GM23338 (cell line): ENCODE results near the gene XRCC4. TPM values are rescaled to one million over a fixed set of nuclear protein-coding genes. Genes with fewer than 3 reads are reported as not detected.
"Not testable (repeated sequence)": the region's sequence is repeated elsewhere in the genome, so short reads cannot be mapped to it uniquely, and the experiment has no call there.

Experiments
- ATAC-seq: fragments of 200-7000 bp; cut with Tn5 transposase; 3 replicates; pipeline ENCODE4 v1.9.1; 2020
- DNase-seq: peaks from one replicate; pipeline ENCODE4 v3.0.0-alpha.2; 2015; ENCODE audit warnings: low spot score
- H2AFZ ChIP-seq: fragments of 200-600 bp; sonication (generic); 2 replicates; pipeline ENCODE4 v1.8.0; 2016; ENCODE audit warnings: antibody characterized with exemption, mild to moderate bottlenecking, moderate library complexity
- H3F3A ChIP-seq: fragments of 200-600 bp; sonication (generic); replicated peaks from 2 replicates; pipeline ENCODE4 v1.8.0; 2017; ENCODE audit warnings: antibody characterized with exemption, mixed run types, low read depth
- H3K27ac ChIP-seq: fragments of 200-600 bp; sonication (generic); 2 replicates; pipeline ENCODE4 v1.6.1; 2016; ENCODE audit warnings: low read depth
- H3K27me3 ChIP-seq: fragments of 200-600 bp; sonication (generic); 2 replicates; pipeline ENCODE4 v1.8.0; 2016; ENCODE audit warnings: mild to moderate bottlenecking, mixed run types, moderate library complexity; ENCODE audit not compliant: insufficient read depth
- H3K36me3 ChIP-seq: fragments of 200-600 bp; sonication (generic); 2 replicates; pipeline ENCODE4 v1.8.0; 2016; ENCODE audit warnings: mild to moderate bottlenecking; ENCODE audit not compliant: insufficient read depth
- H3K4me1 ChIP-seq: fragments of 200-600 bp; sonication (generic); 2 replicates; pipeline ENCODE4 v1.8.0; 2016; ENCODE audit warnings: mild to moderate bottlenecking, moderate library complexity; ENCODE audit not compliant: insufficient read depth
- H3K4me2 ChIP-seq: fragments of 200-600 bp; sonication (generic); 2 replicates; pipeline ENCODE4 v1.7.1; 2017; ENCODE audit warnings: mixed run types
- H3K4me3 ChIP-seq: fragments of 200-600 bp; sonication (generic); 2 replicates; pipeline ENCODE4 v1.6.1; 2016; ENCODE audit warnings: mixed run types
- H3K79me2 ChIP-seq: fragments of 200-600 bp; sonication (generic); replicated peaks from 2 replicates; pipeline ENCODE4 v1.8.0; 2017; ENCODE audit warnings: mild to moderate bottlenecking; ENCODE audit not compliant: insufficient read depth
- H3K9me2 ChIP-seq: fragments of 200-600 bp; sonication (generic); 2 replicates; pipeline ENCODE4 v1.8.0; 2017; ENCODE audit not compliant: insufficient read depth
- H4K20me1 ChIP-seq: fragments of 200-600 bp; sonication (generic); replicated peaks from 2 replicates; pipeline ENCODE4 v1.8.0; 2017; ENCODE audit warnings: mild to moderate bottlenecking; ENCODE audit not compliant: insufficient read depth
- H3K27ac Mint-ChIP-seq: 2 replicates; pipeline ENCODE4 v1.8.0; 2020; ENCODE audit warnings: inconsistent platforms, mild to moderate bottlenecking, moderate library complexity, mixed read lengths
- H3K27me3 Mint-ChIP-seq: 3 replicates; pipeline ENCODE4 v1.8.0; 2022; ENCODE audit warnings: low read depth, mild to moderate bottlenecking, moderate library complexity, mixed read lengths, inconsistent platforms; ENCODE audit not compliant: insufficient read depth, poor library complexity
- H3K36me3 Mint-ChIP-seq: 3 replicates; pipeline ENCODE4 v1.8.0; 2021; ENCODE audit warnings: low read depth, mild to moderate bottlenecking, inconsistent platforms, moderate library complexity, mixed read lengths
- H3K4me1 Mint-ChIP-seq: 3 replicates; pipeline ENCODE4 v1.8.0; 2020; ENCODE audit warnings: mild to moderate bottlenecking, inconsistent platforms, mixed read lengths
- H3K4me3 Mint-ChIP-seq: 3 replicates; pipeline ENCODE4 v1.8.0; 2021; ENCODE audit warnings: moderate library complexity, mild to moderate bottlenecking, inconsistent platforms, mixed read lengths
- H3K9me3 Mint-ChIP-seq: 3 replicates; pipeline ENCODE4 v1.8.0; 2020; ENCODE audit warnings: moderate library complexity, mild to moderate bottlenecking, inconsistent platforms, mixed read lengths
- CREB1 ChIP-seq: fragments of 250-450 bp; sonication (Bioruptor Pico); IDR thresholded peaks from 2 replicates; pipeline ENCODE4 v1.5.0; 2020; ENCODE audit warnings: low read depth, mild to moderate bottlenecking, moderate library complexity
- EZH2 ChIP-seq: fragments of 200-600 bp; sonication (generic); IDR thresholded peaks from one replicate; pipeline ENCODE4 v1.8.0; 2017; ENCODE audit warnings: antibody characterized with exemption, mild to moderate bottlenecking, low read depth; ENCODE audit not compliant: unreplicated experiment
- EZH2phosphoT487 ChIP-seq: fragments of 200-600 bp; sonication (generic); IDR thresholded peaks from one replicate; pipeline ENCODE4 v1.8.1; 2018; ENCODE audit warnings: antibody characterized with exemption; ENCODE audit not compliant: unreplicated experiment
- NANOG ChIP-seq: IDR thresholded peaks from 2 replicates; pipeline ENCODE4 v1.6.1; 2016; ENCODE audit warnings: antibody characterized with exemption, borderline replicate concordance
- POLR2AphosphoS5 ChIP-seq: IDR thresholded peaks from 2 replicates; pipeline ENCODE4 v1.6.1; 2016; ENCODE audit warnings: antibody characterized with exemption, low read depth
- REST ChIP-seq: IDR thresholded peaks from one replicate; pipeline ENCODE4 v1.6.1; 2018; ENCODE audit warnings: antibody characterized with exemption; ENCODE audit not compliant: unreplicated experiment
- ZNF114 ChIP-seq: fragments of 250-450 bp; sonication (Bioruptor Pico); IDR thresholded peaks from 2 replicates; pipeline ENCODE4 v1.5.0; 2020; ENCODE audit warnings: mild to moderate bottlenecking, moderate library complexity
- ZNF331 ChIP-seq: fragments of 250-450 bp; sonication (Bioruptor Pico); IDR thresholded peaks from 2 replicates; pipeline ENCODE4 v1.5.0; 2020; ENCODE audit warnings: low read depth, mild to moderate bottlenecking, moderate library complexity
- polyA plus RNA-seq: library from polyadenylated mRNA; unstranded; fragments of >200 nt; fragmentation: Nextera tagmentation; extraction: Ambion mirVana; gene quantifications from 2 replicates; pipeline ENCODE4 v1.2.1, GENCODE V29; 2016
- total RNA-seq: library from RNA; depleted of rRNA; stranded (reverse); fragments of >200 nt; shearing (Covaris generic); gene quantifications from 2 replicates; pipeline ENCODE4 v1.2.3, GENCODE V29; 2014
- TF ChIP-seq, protein P1 (sequence below): fragments of 250-450 bp; sonication (Bioruptor Pico); IDR thresholded peaks from 2 replicates; pipeline ENCODE4 v1.5.0; 2020; ENCODE audit warnings: mild to moderate bottlenecking, moderate library complexity

Gene XRCC4
- total and polyA plus RNA-seq, 2 experiments from 2014 or later = 11.5 to 22.4 TPM

DNA sequence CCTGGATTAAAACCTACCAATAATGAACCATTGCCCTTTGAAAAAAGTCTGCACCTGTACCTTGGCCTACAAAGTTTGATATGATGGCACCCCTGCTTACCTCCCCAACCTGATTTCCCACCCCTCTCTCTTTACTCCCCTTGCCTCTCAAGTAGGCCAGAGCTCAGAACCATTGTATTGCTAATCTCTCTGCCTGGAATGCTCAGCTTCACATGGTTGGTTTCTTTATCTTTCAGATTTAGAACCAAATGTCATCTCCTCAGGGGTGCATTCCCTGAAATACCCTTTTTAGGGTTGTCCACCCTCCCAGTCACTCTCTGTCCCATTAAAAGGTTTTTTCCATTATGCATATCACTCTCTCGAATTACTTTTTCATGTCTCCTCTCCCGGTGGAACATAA is 277.6 kb downstream of the XRCC4 start (continued):
- TF ChIP-seq, protein P1, sequence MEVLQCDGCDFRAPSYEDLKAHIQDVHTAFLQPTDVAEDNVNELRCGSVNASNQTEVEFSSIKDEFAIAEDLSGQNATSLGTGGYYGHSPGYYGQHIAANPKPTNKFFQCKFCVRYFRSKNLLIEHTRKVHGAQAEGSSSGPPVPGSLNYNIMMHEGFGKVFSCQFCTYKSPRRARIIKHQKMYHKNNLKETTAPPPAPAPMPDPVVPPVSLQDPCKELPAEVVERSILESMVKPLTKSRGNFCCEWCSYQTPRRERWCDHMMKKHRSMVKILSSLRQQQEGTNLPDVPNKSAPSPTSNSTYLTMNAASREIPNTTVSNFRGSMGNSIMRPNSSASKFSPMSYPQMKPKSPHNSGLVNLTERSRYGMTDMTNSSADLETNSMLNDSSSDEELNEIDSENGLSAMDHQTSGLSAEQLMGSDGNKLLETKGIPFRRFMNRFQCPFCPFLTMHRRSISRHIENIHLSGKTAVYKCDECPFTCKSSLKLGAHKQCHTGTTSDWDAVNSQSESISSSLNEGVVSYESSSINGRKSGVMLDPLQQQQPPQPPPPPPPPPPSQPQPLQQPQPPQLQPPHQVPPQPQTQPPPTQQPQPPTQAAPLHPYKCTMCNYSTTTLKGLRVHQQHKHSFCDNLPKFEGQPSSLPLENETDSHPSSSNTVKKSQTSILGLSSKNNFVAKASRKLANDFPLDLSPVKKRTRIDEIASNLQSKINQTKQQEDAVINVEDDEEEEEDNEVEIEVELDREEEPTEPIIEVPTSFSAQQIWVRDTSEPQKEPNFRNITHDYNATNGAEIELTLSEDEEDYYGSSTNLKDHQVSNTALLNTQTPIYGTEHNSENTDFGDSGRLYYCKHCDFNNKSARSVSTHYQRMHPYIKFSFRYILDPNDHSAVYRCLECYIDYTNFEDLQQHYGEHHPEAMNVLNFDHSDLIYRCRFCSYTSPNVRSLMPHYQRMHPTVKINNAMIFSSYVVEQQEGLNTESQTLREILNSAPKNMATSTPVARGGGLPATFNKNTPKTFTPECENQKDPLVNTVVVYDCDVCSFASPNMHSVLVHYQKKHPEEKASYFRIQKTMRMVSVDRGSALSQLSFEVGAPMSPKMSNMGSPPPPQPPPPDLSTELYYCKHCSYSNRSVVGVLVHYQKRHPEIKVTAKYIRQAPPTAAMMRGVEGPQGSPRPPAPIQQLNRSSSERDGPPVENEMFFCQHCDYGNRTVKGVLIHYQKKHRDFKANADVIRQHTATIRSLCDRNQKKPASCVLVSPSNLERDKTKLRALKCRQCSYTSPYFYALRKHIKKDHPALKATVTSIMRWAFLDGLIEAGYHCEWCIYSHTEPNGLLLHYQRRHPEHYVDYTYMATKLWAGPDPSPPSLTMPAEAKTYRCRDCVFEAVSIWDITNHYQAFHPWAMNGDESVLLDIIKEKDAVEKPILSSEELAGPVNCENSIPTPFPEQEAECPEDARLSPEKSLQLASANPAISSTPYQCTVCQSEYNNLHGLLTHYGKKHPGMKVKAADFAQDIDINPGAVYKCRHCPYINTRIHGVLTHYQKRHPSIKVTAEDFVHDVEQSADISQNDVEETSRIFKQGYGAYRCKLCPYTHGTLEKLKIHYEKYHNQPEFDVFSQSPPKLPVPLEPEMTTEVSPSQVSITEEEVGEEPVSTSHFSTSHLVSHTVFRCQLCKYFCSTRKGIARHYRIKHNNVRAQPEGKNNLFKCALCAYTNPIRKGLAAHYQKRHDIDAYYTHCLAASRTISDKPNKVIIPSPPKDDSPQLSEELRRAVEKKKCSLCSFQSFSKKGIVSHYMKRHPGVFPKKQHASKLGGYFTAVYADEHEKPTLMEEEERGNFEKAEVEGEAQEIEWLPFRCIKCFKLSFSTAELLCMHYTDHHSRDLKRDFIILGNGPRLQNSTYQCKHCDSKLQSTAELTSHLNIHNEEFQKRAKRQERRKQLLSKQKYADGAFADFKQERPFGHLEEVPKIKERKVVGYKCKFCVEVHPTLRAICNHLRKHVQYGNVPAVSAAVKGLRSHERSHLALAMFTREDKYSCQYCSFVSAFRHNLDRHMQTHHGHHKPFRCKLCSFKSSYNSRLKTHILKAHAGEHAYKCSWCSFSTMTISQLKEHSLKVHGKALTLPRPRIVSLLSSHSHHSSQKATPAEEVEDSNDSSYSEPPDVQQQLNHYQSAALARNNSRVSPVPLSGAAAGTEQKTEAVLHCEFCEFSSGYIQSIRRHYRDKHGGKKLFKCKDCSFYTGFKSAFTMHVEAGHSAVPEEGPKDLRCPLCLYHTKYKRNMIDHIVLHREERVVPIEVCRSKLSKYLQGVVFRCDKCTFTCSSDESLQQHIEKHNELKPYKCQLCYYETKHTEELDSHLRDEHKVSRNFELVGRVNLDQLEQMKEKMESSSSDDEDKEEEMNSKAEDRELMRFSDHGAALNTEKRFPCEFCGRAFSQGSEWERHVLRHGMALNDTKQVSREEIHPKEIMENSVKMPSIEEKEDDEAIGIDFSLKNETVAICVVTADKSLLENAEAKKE (CRISPR knock-in tag) = peak; percentile 59

GRCh38 chr5:83355482-83356014 is 278.2 kb downstream of the XRCC4 start:
- H2AFZ ChIP-seq, H3K36me3 ChIP-seq, H3K79me2 ChIP-seq, H4K20me1 ChIP-seq, H3K9me3 Mint-ChIP-seq, H3K27me3 ChIP-seq, H3K9me2 ChIP-seq, H3K4me3 ChIP-seq, DNase-seq, H3F3A ChIP-seq, H3K27me3 Mint-ChIP-seq: not testable (repeated sequence)
- peak overlapping the region; percentile 37 for H3K4me2 ChIP-seq
- Mint-ChIP-seq H3K4me3 (peak overlapping the region; percentile 60; the same call in 1 of the 3 replicates), H3K36me3 (peaks cover 19% of the 10 kb centered on the region), H3K4me1 (peaks cover 51% of the 10 kb centered on the region), H3K27ac (peak overlapping the region; percentile 95)
- peak overlapping the region; percentile 93 for H3K27ac ChIP-seq
- H3K4me1 ChIP-seq = peaks cover 39% of the 10 kb centered on the region
- ATAC-seq = peak; percentile 71

- Mint-ChIP-seq H3K4me3 (no peak overlapping the region), H3K27me3 (no peaks in the 10 kb centered on the region), H3K36me3 (peaks cover 16% of the 10 kb centered on the region; the same call in 2 of the 3 replicates), H3K4me1 (peaks cover 45% of the 10 kb centered on the region), H3K9me3 (peaks cover 4% of the 10 kb centered on the region; the same call in 2 of the 3 replicates), H3K27ac (peak overlapping the region; percentile 25; the same call in 1 of the 2 replicates)
- no peak for DNase-seq
- Histone ChIP-seq H4K20me1 (no peaks in the 10 kb centered on the region), H3K4me1 (peaks cover 36% of the 10 kb centered on the region), H3K36me3 (no peaks in the 10 kb centered on the region), H2AFZ (no peak overlapping the region), H3K27me3 (no peaks in the 10 kb centered on the region), H3K9me2 (0 out of 2 replicates have a peak, but pooled peaks cover 4% of the 10 kb centered on the region), H3F3A (no peaks in the 10 kb centered on the region), H3K27ac (no peak overlapping the region), H3K4me2 (no peak overlapping the region), H3K79me2 (no peaks in the 10 kb centered on the region), H3K4me3 (no peak overlapping the region)
- ATAC-seq = no peak
- no peak for TF ChIP-seq EZH2
- no peak for TF ChIP-seq REST
- no peak for TF ChIP-seq EZH2phosphoT487
- no peak for TF ChIP-seq NANOG
- TF ChIP-seq POLR2AphosphoS5 = no peak
- TF ChIP-seq CREB1 (CRISPR knock-in tag) = no peak
- TF ChIP-seq ZNF114 (CRISPR knock-in tag) = no peak
- TF ChIP-seq ZNF331 = no peak
Observed at GRCh38 chr5:83357621-83358231, 280.4 kb downstream of the XRCC4 start.
